HepG2 (cell line): Measurements from ENCODE around the gene TMEM184B. TPM values are rescaled to one million over a fixed set of nuclear protein-coding genes. Genes with fewer than 3 reads are reported as not detected.
A peak's percentile ranks its signal among the peaks of the same experiment; 100 is the strongest.

ENCODE experiments used
- BRD4 ChIP-seq: sonication (generic); formaldehyde crosslinking; IDR thresholded peaks from 2 replicates; pipeline ENCODE4 v1.4.0; 2020; ENCODE audit warnings: missing genetic modification reagents
- CENPX ChIP-seq: sonication (generic); formaldehyde crosslinking; IDR thresholded peaks from 2 replicates; pipeline ENCODE4 v1.9.0; 2021; ENCODE audit warnings: mild to moderate bottlenecking, missing genetic modification reagents, moderate library complexity
- DZIP1 ChIP-seq: sonication (generic); formaldehyde crosslinking; IDR thresholded peaks from 2 replicates; pipeline ENCODE4 v1.5.0; 2020; ENCODE audit warnings: mild to moderate bottlenecking, missing genetic modification reagents
- FOXA3 ChIP-seq: IDR thresholded peaks from 2 replicates; pipeline ENCODE4 v1.6.1; 2016; ENCODE audit warnings: missing genetic modification reagents, missing compliant biosample characterization
- GABPB1 ChIP-seq: IDR thresholded peaks from 2 replicates; pipeline ENCODE4 v1.6.1; 2016; ENCODE audit warnings: mild to moderate bottlenecking, missing genetic modification reagents, moderate library complexity, missing compliant biosample characterization
- IRF1 ChIP-seq: sonication (generic); formaldehyde crosslinking; IDR thresholded peaks from 2 replicates; pipeline ENCODE4 v1.4.0; 2020; ENCODE audit warnings: low read depth, mild to moderate bottlenecking, missing genetic modification reagents
- KDM3A ChIP-seq: IDR thresholded peaks from 2 replicates; pipeline ENCODE4 v1.6.1; 2018; ENCODE audit warnings: low read depth, missing compliant biosample characterization
- KLF16 ChIP-seq, 2 experiments: sonication (generic) in 1 of 2; formaldehyde crosslinking in 1 of 2; IDR thresholded peaks; 2 replicates each; pipeline versions ENCODE4 v1.6.1 to v1.8.0; 2016 to 2023; ENCODE audit warnings: missing genetic modification reagents in 2 of 2, missing compliant biosample characterization in 1 of 2
- KLF9 ChIP-seq: IDR thresholded peaks from 2 replicates; pipeline ENCODE4 v1.6.1; 2016; ENCODE audit warnings: low read depth
- MATR3 ChIP-seq: sonication (generic); formaldehyde crosslinking; IDR thresholded peaks from 2 replicates; pipeline ENCODE4 v1.4.0; 2020; ENCODE audit warnings: missing genetic modification reagents
- MAX ChIP-seq: IDR thresholded peaks from 2 replicates; pipeline ENCODE4 v1.6.1; 2012; ENCODE audit warnings: inconsistent platforms
- POLR2G ChIP-seq: fragments of 200-400 bp; formaldehyde crosslinking; IDR thresholded peaks from 2 replicates; pipeline ENCODE4 v1.6.1; 2018; ENCODE audit warnings: mild to moderate bottlenecking, low read depth, low read length, moderate library complexity
- PREB ChIP-seq: sonication (generic); formaldehyde crosslinking; IDR thresholded peaks from 2 replicates; pipeline ENCODE4 v1.4.0; 2020; ENCODE audit warnings: missing genetic modification reagents
- SNRNP70 ChIP-seq: fragments of 200-400 bp; formaldehyde crosslinking; IDR thresholded peaks from 2 replicates; pipeline ENCODE4 v1.6.1; 2017; ENCODE audit warnings: mild to moderate bottlenecking, low read depth, low read length, moderate library complexity
- SRSF1 ChIP-seq: fragments of 200-400 bp; formaldehyde crosslinking; optimal IDR thresholded peaks from 2 replicates; pipeline ENCODE3; 2017; ENCODE audit warnings: mild to moderate bottlenecking, low read depth, low read length, moderate library complexity
- TBP ChIP-seq: sonication (generic); formaldehyde crosslinking; IDR thresholded peaks from 2 replicates; pipeline ENCODE4 v1.5.0; 2020; ENCODE audit warnings: missing genetic modification reagents
- TMF1 ChIP-seq: sonication (generic); formaldehyde crosslinking; IDR thresholded peaks from 2 replicates; pipeline ENCODE4 v1.8.1; 2022; ENCODE audit warnings: low read depth, missing genetic modification reagents
- U2AF1 ChIP-seq: fragments of 200-400 bp; formaldehyde crosslinking; optimal IDR thresholded peaks from 2 replicates; pipeline ENCODE3; 2017; ENCODE audit warnings: mild to moderate bottlenecking, low read depth, low read length
- ZBTB20 ChIP-seq: sonication (generic); formaldehyde crosslinking; IDR thresholded peaks from 2 replicates; pipeline ENCODE4 v1.8.1; 2023; ENCODE audit warnings: missing genetic modification reagents, low read depth, mild to moderate bottlenecking, borderline replicate concordance
- ZMAT3 ChIP-seq: sonication (generic); formaldehyde crosslinking; conservative IDR thresholded peaks from 2 replicates; pipeline ENCODE4 v1.7.0; 2021; ENCODE audit warnings: missing genetic modification reagents
- ZNF180 ChIP-seq: sonication (generic); formaldehyde crosslinking; IDR thresholded peaks from 2 replicates; pipeline ENCODE4 v1.4.0; 2020; ENCODE audit warnings: low read depth, missing genetic modification reagents, borderline replicate concordance
- ZNF282 ChIP-seq: fragments of 450-650 bp; IDR thresholded peaks from 2 replicates; pipeline ENCODE4 v1.6.1; 2018; ENCODE audit not compliant: partially characterized antibody
- ZNF34 ChIP-seq: sonication (generic); formaldehyde crosslinking; IDR thresholded peaks from 2 replicates; pipeline ENCODE4 v1.4.0; 2020; ENCODE audit warnings: mild to moderate bottlenecking, missing genetic modification reagents, borderline replicate concordance
- ZNF430 ChIP-seq: sonication (generic); formaldehyde crosslinking; IDR thresholded peaks from 2 replicates; pipeline ENCODE4 v1.9.0; 2021; ENCODE audit warnings: mild to moderate bottlenecking, missing genetic modification reagents
- ZNF572 ChIP-seq: sonication (generic); formaldehyde crosslinking; IDR thresholded peaks from 2 replicates; pipeline ENCODE4 v1.5.1; 2020; ENCODE audit warnings: mild to moderate bottlenecking, missing genetic modification reagents
- ZNF780A ChIP-seq: sonication (generic); formaldehyde crosslinking; IDR thresholded peaks from 2 replicates; pipeline ENCODE4 v1.8.0; 2022; ENCODE audit warnings: mild to moderate bottlenecking, missing genetic modification reagents, moderate library complexity
- ZNF878 ChIP-seq: sonication (generic); formaldehyde crosslinking; IDR thresholded peaks from 2 replicates; pipeline ENCODE4 v1.8.1; 2023; ENCODE audit warnings: mild to moderate bottlenecking, missing genetic modification reagents, moderate library complexity
- ZNF891 ChIP-seq: sonication (generic); formaldehyde crosslinking; IDR thresholded peaks from 2 replicates; pipeline ENCODE4 v1.5.0; 2020; ENCODE audit warnings: mild to moderate bottlenecking, missing genetic modification reagents
- polyA plus RNA-seq, 8 experiments: library from polyadenylated mRNA; depleted of rRNA in 3 of 8; stranded (reverse) in 7 of 8; unstranded in 1 of 8; fragments of >200 nt; fragmentation: Illumina TruSeq in 4 of 8; extraction: Trizol in 4 of 8; gene quantifications; 2 replicates each; pipeline versions ENCODE4 v1.2.1 to v1.2.3, GENCODE V29; 2011 to 2016; ENCODE audit warnings: low read depth in 4 of 8, missing spikeins in 1 of 8, mixed read lengths in 1 of 8; ENCODE audit not compliant: insufficient read depth in 1 of 8
- total RNA-seq, 5 experiments: library from RNA; depleted of rRNA; stranded (reverse); fragments of >200 nt; fragmentation: Illumina TruSeq; extraction: Trizol; gene quantifications; 2 replicates each; pipeline ENCODE4 v1.2.3, GENCODE V29; 2016; ENCODE audit warnings: low read depth in 1 of 5

The TMEM184B gene
- total and polyA plus RNA-seq, 2 of the 13 experiments (the other 11 are each of a cell fraction or from before 2014, with no cell fraction given), result 15.9 to 16.0 TPM

DNA sequence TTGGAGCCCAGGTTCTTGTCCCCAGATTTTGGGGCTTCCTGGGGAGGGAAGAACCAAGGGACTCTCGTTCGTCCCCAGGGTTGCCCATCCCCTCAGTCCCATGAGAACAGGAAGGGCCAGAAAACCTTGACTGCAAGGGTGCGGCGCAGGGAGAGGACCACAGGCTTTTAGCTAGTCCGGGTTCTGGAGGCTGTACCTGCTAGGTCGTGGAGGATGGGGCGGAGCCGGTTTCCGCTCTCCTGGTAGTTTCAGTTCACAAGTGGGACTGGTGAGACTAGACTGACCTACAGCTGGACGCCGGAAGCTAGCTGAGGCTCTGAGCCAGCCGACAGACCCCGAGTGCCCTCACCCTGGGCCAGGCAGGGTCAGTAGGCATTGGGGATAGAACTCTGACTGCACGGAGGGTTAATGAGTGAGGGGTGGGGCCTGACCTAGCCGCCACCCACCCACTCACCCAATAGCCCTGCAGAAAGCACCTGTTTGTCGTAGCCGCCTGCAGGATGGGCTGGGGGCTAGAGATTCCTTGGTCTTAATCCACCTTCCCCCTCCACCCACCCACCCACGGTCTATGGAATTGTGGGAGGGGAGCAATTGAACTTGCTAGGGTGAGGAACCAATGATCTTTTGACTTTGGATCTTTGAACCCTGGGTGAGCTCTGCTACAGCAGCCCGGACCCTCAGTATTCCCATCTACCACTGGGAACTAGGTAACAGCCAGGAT is 69.6 kb downstream of the TMEM184B start (continued):
- TF ChIP-seq MATR3 (CRISPR knock-in tag), result no peak
- no peak for TF ChIP-seq SRSF1
- TF ChIP-seq SNRNP70, result no peak
- peak; percentile 26; the same call in 1 of the 2 replicates for TF ChIP-seq GABPB1
- no peak for TF ChIP-seq KLF9 (CRISPR knock-in tag)
- TF ChIP-seq PREB (CRISPR knock-in tag), result no peak
- TF ChIP-seq ZNF780A (CRISPR knock-in tag), result no peak
- peak; percentile 71; the same call in 1 of the 2 replicates for TF ChIP-seq ZMAT3 (CRISPR knock-in tag)
- TF ChIP-seq ZNF282, result no peak
- 0 out of 2 replicates have a peak, but pooled peaks have one; percentile 5 for TF ChIP-seq POLR2G
- 0 out of 2 replicates have a peak, but pooled peaks have one; percentile 41 for TF ChIP-seq DZIP1 (CRISPR knock-in tag)
- TF ChIP-seq ZNF430, result no peak
- no peak for TF ChIP-seq MAX
- no peak for TF ChIP-seq ZNF572 (CRISPR knock-in tag)
- TF ChIP-seq TMF1 (CRISPR knock-in tag), result no peak
- TF ChIP-seq ZNF34, result no peak
- TF ChIP-seq ZBTB20, result no peak
- TF ChIP-seq ZNF891 (CRISPR knock-in tag), result peak; percentile 20; the same call in 1 of the 2 replicates
- no peak for TF ChIP-seq ZNF878
- TF ChIP-seq TBP (CRISPR knock-in tag), result no peak
- TF ChIP-seq FOXA3 (CRISPR knock-in tag), result no peak
- TF ChIP-seq IRF1 (CRISPR knock-in tag), result no peak
- TF ChIP-seq U2AF1, result no peak
- no peak for TF ChIP-seq BRD4 (CRISPR knock-in tag)
- no peak for TF ChIP-seq ZNF180 (CRISPR knock-in tag)
- TF ChIP-seq KDM3A (CRISPR knock-in tag), result no peak
- no peak for TF ChIP-seq KLF16 (CRISPR knock-in tag; IDR thresholded peaks at IDR 0.05)
- no peak for TF ChIP-seq CENPX (CRISPR knock-in tag)
